Hepatocyte (in vitro differentiated cells): ENCODE data around the gene MYL5. TPM values are rescaled to one million over a fixed set of nuclear protein-coding genes. Genes with fewer than 3 reads are reported as not detected.

Experiments
- DNase-seq: peaks from one replicate; pipeline ENCODE4 v3.0.0-alpha.2; 2016; ENCODE audit warnings: low spot score
- H2AFZ ChIP-seq: fragments of 200-600 bp; sonication (generic); 2 replicates; pipeline ENCODE4 v1.6.0; 2016; ENCODE audit warnings: antibody characterized with exemption, mild to moderate bottlenecking
- H3K27ac ChIP-seq: fragments of 200-600 bp; sonication (generic); 2 replicates; pipeline ENCODE4 v1.5.1; 2016; ENCODE audit warnings: mild to moderate bottlenecking
- H3K27me3 ChIP-seq: fragments of 200-600 bp; sonication (generic); 2 replicates; pipeline ENCODE4 v1.6.1; 2016
- H3K36me3 ChIP-seq: fragments of 200-600 bp; sonication (generic); replicated peaks from 2 replicates; pipeline ENCODE4 v1.5.1; 2016; ENCODE audit warnings: low read depth; ENCODE audit not compliant: insufficient read depth
- H3K4me1 ChIP-seq: fragments of 200-600 bp; sonication (generic); 2 replicates; pipeline ENCODE4 v1.5.1; 2016; ENCODE audit warnings: mild to moderate bottlenecking, moderate library complexity; ENCODE audit not compliant: insufficient read depth
- H3K4me2 ChIP-seq: fragments of 200-600 bp; sonication (generic); 2 replicates; pipeline ENCODE4 v1.6.0; 2016
- H3K4me3 ChIP-seq: fragments of 200-600 bp; sonication (generic); 2 replicates; pipeline ENCODE4 v1.5.1; 2016; ENCODE audit warnings: mild to moderate bottlenecking
- H3K79me2 ChIP-seq: fragments of 200-600 bp; sonication (generic); 2 replicates; pipeline ENCODE4 v1.6.0; 2017; ENCODE audit warnings: mild to moderate bottlenecking
- H3K9me2 ChIP-seq: fragments of 200-600 bp; sonication (generic); replicated peaks from 2 replicates; pipeline ENCODE4 v1.6.0; 2017; ENCODE audit warnings: mild to moderate bottlenecking; ENCODE audit not compliant: insufficient read depth
- H3K9me3 ChIP-seq: fragments of 200-600 bp; sonication (generic); 2 replicates; pipeline ENCODE4 v1.5.1; 2016; ENCODE audit warnings: low read depth, mild to moderate bottlenecking
- H4K20me1 ChIP-seq: fragments of 200-600 bp; sonication (generic); 2 replicates; pipeline ENCODE4 v1.6.0; 2016; ENCODE audit warnings: mild to moderate bottlenecking; ENCODE audit not compliant: insufficient read depth, poor library complexity, severe bottlenecking
- CTCF ChIP-seq: fragments of 200-600 bp; sonication (generic); IDR thresholded peaks from 2 replicates; pipeline ENCODE4 v1.5.1; 2016; ENCODE audit warnings: antibody characterized with exemption, mild to moderate bottlenecking; ENCODE audit not compliant: poor library complexity
- EZH2 ChIP-seq: fragments of 200-600 bp; sonication (generic); IDR thresholded peaks from 2 replicates; pipeline ENCODE4 v1.6.1; 2016; ENCODE audit warnings: antibody characterized with exemption, mild to moderate bottlenecking, borderline replicate concordance
- EZH2phosphoT487 ChIP-seq: fragments of 200-600 bp; sonication (generic); IDR thresholded peaks from one replicate; pipeline ENCODE4 v1.6.1; 2018; ENCODE audit warnings: antibody characterized with exemption, mild to moderate bottlenecking, low read depth, moderate library complexity; ENCODE audit not compliant: unreplicated experiment, severe bottlenecking
- WGBS: methylation state at CpG from one replicate; pipeline ENCODE4 v1.1.6; 2016; ENCODE audit warnings: low lambda C conversion rate; ENCODE audit errors: missing lambda C conversion rate; 5-methylcytosine and 5-hydroxymethylcytosine counted together
- polyA plus RNA-seq: library from polyadenylated mRNA; unstranded; fragments of >200 nt; fragmentation: Nextera tagmentation; extraction: Ambion mirVana; gene quantifications from 2 replicates; pipeline ENCODE4 v1.2.1, GENCODE V29; 2016
- total RNA-seq: library from RNA; depleted of rRNA; stranded (reverse); fragments of >200 nt; gene quantifications from 2 replicates; pipeline ENCODE4 v1.2.3, GENCODE V29; 2014

MYL5 gene
- total and polyA plus RNA-seq, 2 experiments from 2014 or later, result 12.6 to 25.1 TPM

- Histone ChIP-seq H3K79me2 (no peaks in the 10 kb centered on the region), H2AFZ (no peak overlapping the region), H4K20me1 (no peaks in the 10 kb centered on the region), H3K27ac (no peak overlapping the region), H3K36me3 (no peaks in the 10 kb centered on the region), H3K9me2 (no peaks in the 10 kb centered on the region), H3K4me1 (no peaks in the 10 kb centered on the region), H3K27me3 (no peaks in the 10 kb centered on the region), H3K9me3 (no peaks in the 10 kb centered on the region), H3K4me3 (no peak overlapping the region), H3K4me2 (no peak overlapping the region)
- peak; percentile 2 for DNase-seq
- TF ChIP-seq CTCF (no peak), EZH2phosphoT487 (no peak), EZH2 (no peak)
- WGBS, result 92% methylated on average over 25 of the region's 27 CpGs
These were observed 45.3 kb upstream of the MYL5 start for GRCh38 chr4:628821-629635.

GRCh38 chr4:629636-629914, 44.8 kb upstream of the MYL5 start:
- H3K4me3 ChIP-seq, result no peak overlapping the region
- H3K4me2 ChIP-seq, result no peak overlapping the region
- no peaks in the 10 kb centered on the region for H3K27me3 ChIP-seq
- H3K27ac ChIP-seq, result no peak overlapping the region
- no peak for DNase-seq
- no peaks in the 10 kb centered on the region for H3K79me2 ChIP-seq
- no peak overlapping the region for H2AFZ ChIP-seq
- no peaks in the 10 kb centered on the region for H4K20me1 ChIP-seq
- H3K9me3 ChIP-seq, result no peaks in the 10 kb centered on the region
- WGBS, result 78% methylated on average over 9 of the region's 9 CpGs
- H3K9me2 ChIP-seq, result no peaks in the 10 kb centered on the region
- TF ChIP-seq CTCF (no peak), EZH2 (no peak), EZH2phosphoT487 (no peak)
- H3K36me3 ChIP-seq, result no peaks in the 10 kb centered on the region
- H3K4me1 ChIP-seq, result no peaks in the 10 kb centered on the region

GRCh38 chr4:629915-630641, 44.3 kb upstream of the MYL5 start:
- H3K4me3 ChIP-seq, result no peak overlapping the region
- WGBS, result 74% methylated on average over 19 of the region's 20 CpGs

More at GRCh38 chr4:629915-630641, 44.3 kb upstream of the MYL5 start:
- Histone ChIP-seq H2AFZ (no peak overlapping the region), H3K27ac (no peak overlapping the region), H3K9me2 (no peaks in the 10 kb centered on the region), H4K20me1 (no peaks in the 10 kb centered on the region), H3K4me1 (no peaks in the 10 kb centered on the region), H3K79me2 (no peaks in the 10 kb centered on the region), H3K27me3 (no peaks in the 10 kb centered on the region), H3K36me3 (no peaks in the 10 kb centered on the region), H3K4me2 (no peak overlapping the region), H3K9me3 (no peaks in the 10 kb centered on the region)
- no peak for DNase-seq
- TF ChIP-seq CTCF, result no peak
- TF ChIP-seq EZH2phosphoT487, result no peak
- TF ChIP-seq EZH2, result no peak
